ENCODE results near the gene MPHOSPH10. TPM values are rescaled to one million over a fixed set of nuclear protein-coding genes. Genes with fewer than 3 reads are reported as not detected.
A peak's percentile ranks its signal among the peaks of the same experiment; 100 is the strongest.
"Not testable (repeated sequence)": the region's sequence is repeated elsewhere in the genome, so short reads cannot be mapped to it uniquely, and the experiment has no call there.

MPHOSPH10 gene
- total and polyA plus RNA-seq, 2 donors (not counting 1 experiment from before 2014, with no cell fraction given) = 5.6 to 51.8 TPM

DNA sequence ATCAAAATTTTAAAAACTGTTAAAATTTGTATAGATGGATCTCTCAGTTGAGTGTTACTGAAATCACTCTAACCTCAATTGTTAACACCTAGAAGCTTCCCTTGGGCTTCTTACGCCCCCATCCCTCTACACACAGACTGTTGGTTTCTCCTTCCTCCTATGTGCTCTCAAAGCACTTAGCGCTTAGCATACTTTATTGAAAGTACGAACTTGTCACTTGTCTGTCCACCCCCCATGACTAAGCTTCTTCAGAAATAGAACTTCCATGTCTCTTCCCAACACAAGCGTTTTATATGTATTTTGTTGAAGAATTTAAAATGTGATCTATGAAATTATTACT, 441 bp downstream of the MPHOSPH10 start:
- peak overlapping the region; percentile 84 for H3K9ac ChIP-seq (ENCODE audit: low read length)
- peaks cover 4 to 12% of the 10 kb centered on the region in 2 experiments for H3K36me3 ChIP-seq (replicated peaks in 1 of 2; ENCODE audit: control extremely low read depth in 1 of 2, control insufficient read depth in 1 of 2, extremely low read depth in 1 of 2, insufficient read depth in 2 of 2, low read length in 1 of 2)
- POLR2A ChIA-PET = interaction anchor here (0.7 to 2.9 kb wide), 4 partner anchors 61 to 201 kb away, joined by 3 to 52 read pairs (median 4); partner anchors contain the start of genes NAGK and ZNF638
- H4K20me1 ChIP-seq (ENCODE audit: control insufficient read depth, insufficient read depth, low read length, poor library complexity, severe bottlenecking) = no peaks in the 10 kb centered on the region
- no peaks in the 10 kb centered on the region for H3K9me3 ChIP-seq (ENCODE audit: control extremely low read depth in 1 of 3, control insufficient read depth in 2 of 3, insufficient read depth in 1 of 3, low read length in 2 of 3)
- Mint-ChIP-seq H3K4me3 (no peak overlapping the region), H3K9me3 (ENCODE audit: insufficient read depth) (no peaks in the 10 kb centered on the region), H3K27ac (no peak overlapping the region), H3K4me1 (peaks cover 19% of the 10 kb centered on the region), H3K27me3 (no peaks in the 10 kb centered on the region)
- peaks cover 39% of the 10 kb centered on the region for H3K79me2 ChIP-seq (ENCODE audit: control insufficient read depth, insufficient read depth, low read length)
- peak overlapping the region; percentile 83 for H3K4me2 ChIP-seq (replicated peaks; ENCODE audit: low read depth, low read length, poor library complexity, severe bottlenecking)
- H3K4me1 ChIP-seq (ENCODE audit: control insufficient read depth in 2 of 2, insufficient read depth in 2 of 2, low read length in 2 of 2) = peaks cover 20 to 25% of the 10 kb centered on the region in 2 donors
- CTCF ChIA-PET = interaction anchor here (0.7 to 2.5 kb wide), 8 partner anchors 60 to 363 kb away, joined by 3 to 11 read pairs (median 5); partner anchors contain the start of genes ADD2, NAGK, PAIP2B and ZNF638
- TF ChIP-seq, protein P1, sequence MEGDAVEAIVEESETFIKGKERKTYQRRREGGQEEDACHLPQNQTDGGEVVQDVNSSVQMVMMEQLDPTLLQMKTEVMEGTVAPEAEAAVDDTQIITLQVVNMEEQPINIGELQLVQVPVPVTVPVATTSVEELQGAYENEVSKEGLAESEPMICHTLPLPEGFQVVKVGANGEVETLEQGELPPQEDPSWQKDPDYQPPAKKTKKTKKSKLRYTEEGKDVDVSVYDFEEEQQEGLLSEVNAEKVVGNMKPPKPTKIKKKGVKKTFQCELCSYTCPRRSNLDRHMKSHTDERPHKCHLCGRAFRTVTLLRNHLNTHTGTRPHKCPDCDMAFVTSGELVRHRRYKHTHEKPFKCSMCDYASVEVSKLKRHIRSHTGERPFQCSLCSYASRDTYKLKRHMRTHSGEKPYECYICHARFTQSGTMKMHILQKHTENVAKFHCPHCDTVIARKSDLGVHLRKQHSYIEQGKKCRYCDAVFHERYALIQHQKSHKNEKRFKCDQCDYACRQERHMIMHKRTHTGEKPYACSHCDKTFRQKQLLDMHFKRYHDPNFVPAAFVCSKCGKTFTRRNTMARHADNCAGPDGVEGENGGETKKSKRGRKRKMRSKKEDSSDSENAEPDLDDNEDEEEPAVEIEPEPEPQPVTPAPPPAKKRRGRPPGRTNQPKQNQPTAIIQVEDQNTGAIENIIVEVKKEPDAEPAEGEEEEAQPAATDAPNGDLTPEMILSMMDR (IDR thresholded peaks at IDR 0.05) = no peak
- no peak for TF ChIP-seq EZH2 (IDR thresholded peaks at IDR 0.05; ENCODE audit: borderline replicate concordance, insufficient read depth, low read depth, low read length, poor library complexity, severe bottlenecking)
- no peak for DNase-seq
- no peaks in the 10 kb centered on the region for H3K27me3 ChIP-seq (replicated peaks in 1 of 4; ENCODE audit: control extremely low read depth in 1 of 4, control insufficient read depth in 3 of 4, insufficient read depth in 4 of 4, low read length in 3 of 4)
- no peak for ATAC-seq (ENCODE audit: low read depth)
- 8% methylated on average over 2 of the region's 4 CpGs for WGBS (ENCODE audit: insufficient coverage)
- intact Hi-C loops (cut with micrococcal nuclease) = loop anchor here (1.0 to 10.0 kb wide), 7 partner anchors 59 to 200 kb away; partner anchors contain the start of genes NAGK, PAIP2B, TEX261 and ZNF638
- H3K4me3 ChIP-seq (ENCODE audit: control extremely low read depth in 1 of 5, extremely low read depth in 1 of 5, insufficient read depth in 1 of 5, low read depth in 2 of 5, low read length in 4 of 5) = peak overlapping the region; percentile 82 to 97 (median 90)
- H2AFZ ChIP-seq (ENCODE audit: insufficient read depth, low read depth, low read length, poor library complexity, severe bottlenecking) = peak overlapping the region; percentile 93
- peak overlapping the region; percentile 73 to 81 for H3K27ac ChIP-seq (ENCODE audit: low read length in 2 of 2)

DNA sequence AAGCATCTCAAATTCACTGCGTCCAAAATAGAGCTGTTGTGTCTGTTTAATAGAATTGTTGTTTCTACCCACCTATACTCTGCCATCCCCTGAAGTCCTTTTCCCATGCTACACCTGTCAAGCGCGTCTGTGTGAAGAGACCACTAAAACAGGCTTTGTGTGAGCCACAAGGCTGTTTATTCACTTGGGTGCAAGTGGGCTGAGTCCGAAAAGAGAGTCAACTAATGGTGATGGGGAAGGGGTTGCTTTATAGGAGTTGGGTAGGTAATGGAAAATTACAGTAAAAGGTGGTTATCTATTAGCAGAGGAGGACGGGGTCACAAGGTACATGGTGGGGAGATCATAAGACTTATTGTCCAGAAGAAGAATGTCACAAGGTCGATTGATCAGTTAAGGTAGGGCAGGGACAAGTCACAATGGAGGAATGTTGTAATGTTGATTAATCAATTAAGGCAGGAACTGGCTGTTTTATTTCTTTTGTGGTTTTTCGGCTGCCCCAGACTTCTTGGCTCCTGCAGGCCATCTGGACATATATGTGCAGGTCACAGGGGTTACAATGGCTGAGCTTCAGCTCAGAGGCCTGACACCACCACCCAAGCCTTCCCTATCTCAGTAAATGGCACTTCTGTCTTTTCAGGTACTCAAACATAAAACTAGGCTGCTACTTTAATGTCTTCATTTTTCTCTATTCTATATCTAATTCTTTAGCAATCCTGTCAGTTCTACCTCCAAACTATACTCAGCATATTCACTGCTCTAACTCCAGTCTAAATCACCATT, 1.1 kb downstream of the MPHOSPH10 start:
- peak overlapping the region; percentile 93 for H2AFZ ChIP-seq (ENCODE audit: insufficient read depth, low read depth, low read length, poor library complexity, severe bottlenecking)
- DNase-seq; H4K20me1 ChIP-seq (ENCODE audit: control insufficient read depth, insufficient read depth, low read length, poor library complexity, severe bottlenecking); H3K27me3 Mint-ChIP-seq; H3K9me3 ChIP-seq (ENCODE audit: control extremely low read depth in 1 of 3, control insufficient read depth in 2 of 3, insufficient read depth in 1 of 3, low read length in 2 of 3); H3K27ac Mint-ChIP-seq; ATAC-seq (ENCODE audit: low read depth); H3K4me3 Mint-ChIP-seq; H3K27me3 ChIP-seq (replicated peaks in 1 of 4; ENCODE audit: control extremely low read depth in 1 of 4, control insufficient read depth in 3 of 4, insufficient read depth in 4 of 4, low read length in 3 of 4); H3K9me3 Mint-ChIP-seq (ENCODE audit: insufficient read depth): not testable (repeated sequence)
- WGBS (ENCODE audit: insufficient coverage) = 84% methylated on average over 3 of the region's 7 CpGs
- peaks cover 4 to 19% of the 10 kb centered on the region in 2 experiments for H3K36me3 ChIP-seq (replicated peaks in 1 of 2; ENCODE audit: control extremely low read depth in 1 of 2, control insufficient read depth in 1 of 2, extremely low read depth in 1 of 2, insufficient read depth in 2 of 2, low read length in 1 of 2)
- ChIA-PET CTCF (interaction anchor here (0.8 to 2.5 kb wide), 6 partner anchors 61 to 364 kb away, joined by 3 to 11 read pairs (median 7); partner anchors contain the start of genes ADD2, NAGK and ZNF638), POLR2A (interaction anchor here (0.7 to 2.9 kb wide), 3 partner anchors 62 to 131 kb away, joined by 3 to 52 read pairs (median 3); partner anchors contain the start of gene NAGK)
- H3K4me2 ChIP-seq (replicated peaks; ENCODE audit: low read depth, low read length, poor library complexity, severe bottlenecking) = peak overlapping the region; percentile 83
- peaks cover 38% of the 10 kb centered on the region for H3K79me2 ChIP-seq (ENCODE audit: control insufficient read depth, insufficient read depth, low read length)
- peak overlapping the region; percentile 84 for H3K9ac ChIP-seq (ENCODE audit: low read length)
- H3K4me3 ChIP-seq (ENCODE audit: control extremely low read depth in 1 of 5, extremely low read depth in 1 of 5, insufficient read depth in 1 of 5, low read depth in 2 of 5, low read length in 4 of 5) = peak overlapping the region; percentile 82 to 97 (median 90)
- H3K4me1 Mint-ChIP-seq = peaks cover 19% of the 10 kb centered on the region
- H3K4me1 ChIP-seq (ENCODE audit: control insufficient read depth in 2 of 2, insufficient read depth in 2 of 2, low read length in 2 of 2) = peaks cover 20 to 25% of the 10 kb centered on the region in 2 donors
- H3K27ac ChIP-seq (ENCODE audit: low read length in 2 of 2) = peak overlapping the region in 1 of 2 donors; percentile 81
- intact Hi-C loops (cut with micrococcal nuclease) = loop anchor here (2.0 to 10.0 kb wide), 2 partner anchors 143 to 199 kb away; partner anchors contain the start of gene ZNF638
